Gastrocnemius medialis (tissue), 4 donors: ENCODE measurements around the gene FAM3C. TPM values are rescaled to one million over a fixed set of nuclear protein-coding genes. Genes with fewer than 3 reads are reported as not detected.

Experiments
- ATAC-seq, 2 donors: fragments of 150-250 bp; one replicate each; pipeline ENCODE4 v1.9.1; 2016
- DNase-seq, 2 donors: peaks; one replicate each; pipeline ENCODE4 v3.0.0-alpha.2; 2019
- H3K27ac ChIP-seq, 4 donors: fragments of 200-600 bp; sonication (generic); 1 replicate in 1 of 4; 2 replicates in 3 of 4; pipeline ENCODE4 v1.5.1; 2016 to 2018; ENCODE audit warnings: mild to moderate bottlenecking in 2 of 4, moderate library complexity in 1 of 4
- H3K27me3 ChIP-seq, 3 donors: fragments of 200-600 bp; sonication (generic) in 2 of 3; 1 replicate in 1 of 3; 2 replicates in 2 of 3; pipeline versions ENCODE4 v1.5.1 to v1.6.0; 2016 to 2019; ENCODE audit warnings: mild to moderate bottlenecking in 1 of 3, moderate library complexity in 1 of 3
- H3K36me3 ChIP-seq, 2 donors: fragments of 200-600 bp; sonication (generic) in 1 of 2; one replicate each; pipeline ENCODE4 v1.5.1; 2017 to 2018
- H3K4me1 ChIP-seq, 2 donors: fragments of 200-600 bp; sonication (generic) in 1 of 2; one replicate each; pipeline ENCODE4 v1.5.1; 2016 to 2017; ENCODE audit warnings: mild to moderate bottlenecking in 2 of 2
- H3K4me3 ChIP-seq, 4 donors: fragments of 200-600 bp; sonication (generic) in 3 of 4; 1 replicate in 1 of 4; 2 replicates in 3 of 4; pipeline ENCODE4 v1.5.1; 2016 to 2019; ENCODE audit warnings: mild to moderate bottlenecking in 2 of 4
- H3K9me3 ChIP-seq, 3 donors: fragments of 200-600 bp; sonication (generic) in 2 of 3; 1 replicate in 1 of 3; 2 replicates in 2 of 3; pipeline ENCODE4 v1.5.1; 2016 to 2019
- POLR2A ChIP-seq, 2 donors: fragments of 450-650 bp; IDR thresholded peaks; one replicate each; pipeline ENCODE4 v1.6.1; 2017; ENCODE audit warnings: antibody characterized with exemption in 2 of 2, mild to moderate bottlenecking in 2 of 2, moderate library complexity in 2 of 2
- in situ Hi-C, 4 donors: fragments of 200-750 bp; cut with MboI; loops; one replicate each; pipeline versions ENCODE4 v1.15.0 to v1.8.0; 2017; ENCODE audit warnings: low sequenced_read_pairs in 4 of 4
- intact Hi-C: fragments of 100-400 bp; cut with DNase I; formaldehyde crosslinking; loops from one replicate; pipeline ENCODE4 v1.15.1; 2023; ENCODE audit warnings: low total_unique reads
- total RNA-seq, 4 donors: library from RNA; depleted of rRNA; stranded (reverse); fragments of >200 nt; gene quantifications; one replicate each; pipeline versions ENCODE4 v1.1.0 to v1.2.3, GENCODE V29; 2016
- TF ChIP-seq, protein P1 (sequence below), 5 experiments: fragments of 450-650 bp in 3 of 5; fragments of 200-600 bp in 2 of 5; sonication (generic) in 2 of 5; IDR thresholded peaks in 4 of 5; conservative IDR thresholded peaks in 1 of 5; 1 replicate in 4 of 5; 2 replicates in 1 of 5; pipeline ENCODE4 v1.5.1; 2016 to 2019; ENCODE audit warnings: antibody characterized with exemption in 5 of 5, mild to moderate bottlenecking in 3 of 5, moderate library complexity in 3 of 5

Gene FAM3C
- total RNA-seq, 4 donors from 2014 or later, result 9.7 to 17.5 (median 13.2) TPM

DNA sequence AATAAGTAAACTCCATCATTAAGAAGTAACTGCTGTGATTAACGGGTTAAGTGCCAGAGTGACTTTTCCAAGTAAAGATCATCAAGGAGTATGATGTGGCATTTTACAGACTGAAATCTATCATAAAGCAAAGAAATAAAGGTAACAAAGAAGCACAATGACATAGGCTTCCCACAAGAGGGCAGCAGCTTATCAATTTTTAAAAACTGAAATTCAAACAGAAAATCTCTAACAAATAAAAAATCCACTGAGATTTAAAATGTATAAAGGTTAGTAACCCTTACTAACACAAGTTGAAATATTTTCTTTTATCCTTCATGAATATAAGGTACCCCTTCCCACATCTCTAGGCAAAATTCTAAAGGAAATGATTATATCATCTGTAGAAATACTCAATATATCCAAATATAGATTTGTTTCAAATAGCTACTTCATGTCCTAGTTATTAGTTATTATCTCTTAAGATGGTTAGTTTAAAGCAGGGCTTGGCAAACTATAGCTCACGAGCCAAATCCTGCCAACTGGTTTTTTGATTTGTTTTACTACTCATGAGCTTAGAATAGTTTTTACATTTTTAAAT, 29.2 kb downstream of the FAM3C start:
- intact Hi-C loops, result loop anchor here (1.0 kb wide), 1 partner anchor 180 kb away; no protein-coding TSS in a partner anchor
- Histone ChIP-seq H3K36me3 (no peaks in the 10 kb centered on the region), H3K27me3 (no peaks in the 10 kb centered on the region), H3K4me1 (no peaks in the 10 kb centered on the region), H3K9me3 (no peaks in the 10 kb centered on the region), H3K27ac (no peak overlapping the region), H3K4me3 (no peak overlapping the region)
- no peak for ATAC-seq
- in situ Hi-C loops, result loop anchor here (5.0 to 25.0 kb wide), 2 partner anchors 180 to 620 kb away; no protein-coding TSS in a partner anchor
- no peak for DNase-seq
- TF ChIP-seq POLR2A (IDR thresholded peaks at IDR 0.05), result no peak
- TF ChIP-seq, protein P1, sequence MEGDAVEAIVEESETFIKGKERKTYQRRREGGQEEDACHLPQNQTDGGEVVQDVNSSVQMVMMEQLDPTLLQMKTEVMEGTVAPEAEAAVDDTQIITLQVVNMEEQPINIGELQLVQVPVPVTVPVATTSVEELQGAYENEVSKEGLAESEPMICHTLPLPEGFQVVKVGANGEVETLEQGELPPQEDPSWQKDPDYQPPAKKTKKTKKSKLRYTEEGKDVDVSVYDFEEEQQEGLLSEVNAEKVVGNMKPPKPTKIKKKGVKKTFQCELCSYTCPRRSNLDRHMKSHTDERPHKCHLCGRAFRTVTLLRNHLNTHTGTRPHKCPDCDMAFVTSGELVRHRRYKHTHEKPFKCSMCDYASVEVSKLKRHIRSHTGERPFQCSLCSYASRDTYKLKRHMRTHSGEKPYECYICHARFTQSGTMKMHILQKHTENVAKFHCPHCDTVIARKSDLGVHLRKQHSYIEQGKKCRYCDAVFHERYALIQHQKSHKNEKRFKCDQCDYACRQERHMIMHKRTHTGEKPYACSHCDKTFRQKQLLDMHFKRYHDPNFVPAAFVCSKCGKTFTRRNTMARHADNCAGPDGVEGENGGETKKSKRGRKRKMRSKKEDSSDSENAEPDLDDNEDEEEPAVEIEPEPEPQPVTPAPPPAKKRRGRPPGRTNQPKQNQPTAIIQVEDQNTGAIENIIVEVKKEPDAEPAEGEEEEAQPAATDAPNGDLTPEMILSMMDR (IDR thresholded peaks at IDR 0.05 in 4 of 5, conservative IDR thresholded peaks at IDR 0.05 in 1 of 5), result peak; percentile 45 to 73 (median 70)

DNA sequence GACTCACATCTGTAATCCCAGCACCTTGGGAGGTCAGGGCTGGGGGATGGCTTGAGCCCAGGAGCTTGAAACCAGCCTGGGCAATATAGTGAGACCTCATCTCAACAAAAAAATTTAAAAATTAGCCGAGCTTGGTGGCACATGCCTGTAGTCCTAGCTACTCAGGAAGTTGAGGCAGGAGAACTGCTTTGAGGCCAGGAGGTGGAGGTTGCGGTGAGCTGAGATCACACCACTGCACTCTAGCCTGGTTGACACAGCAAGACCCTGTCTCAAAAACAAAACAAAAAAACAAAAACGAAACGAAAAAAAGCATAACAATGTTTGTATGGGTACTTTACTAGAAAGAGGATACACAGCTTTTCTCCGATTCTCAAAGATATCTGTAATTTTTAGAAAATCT, 35.5 kb downstream of the FAM3C start:
- ATAC-seq (no peak), DNase-seq (no peak)
- no peak for TF ChIP-seq POLR2A (IDR thresholded peaks at IDR 0.05)
- TF ChIP-seq, protein P1 (IDR thresholded peaks at IDR 0.05 in 4 of 5, conservative IDR thresholded peaks at IDR 0.05 in 1 of 5), result no peak
- peaks cover 0 to 23% of the 10 kb centered on the region in 2 donors for H3K36me3 ChIP-seq
- H3K4me1 ChIP-seq, result no peaks in the 10 kb centered on the region
- in situ Hi-C loops (loop anchor here in 1 of 4 donors (25.0 kb wide), 1 partner anchor 627 kb away; no protein-coding TSS in a partner anchor), intact Hi-C loops (no loop called here)
- no peaks in the 10 kb centered on the region for H3K27me3 ChIP-seq
- no peaks in the 10 kb centered on the region for H3K9me3 ChIP-seq
- H3K4me3 ChIP-seq, result no peak overlapping the region
- no peak overlapping the region for H3K27ac ChIP-seq

DNA sequence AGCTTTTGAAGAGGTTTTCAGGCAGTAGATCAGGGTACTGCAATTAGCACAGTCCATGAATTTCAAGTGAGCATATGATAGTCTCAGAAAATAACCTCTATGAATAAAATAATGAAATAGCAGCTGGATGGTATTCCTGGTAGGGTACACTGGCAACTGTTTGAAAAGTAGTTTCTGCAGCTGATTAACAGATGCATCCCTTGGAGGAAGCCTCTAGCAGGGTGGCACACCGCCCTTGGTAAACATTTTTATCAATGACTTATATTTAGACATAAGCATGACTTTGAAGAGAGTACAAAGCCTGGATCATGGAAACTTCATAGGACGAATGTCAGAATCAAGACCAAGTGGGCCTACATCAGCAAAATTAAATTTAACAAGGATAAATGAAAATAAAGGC, 40.5 kb downstream of the FAM3C start:
- DNase-seq (no peak), ATAC-seq (no peak)
- Histone ChIP-seq H3K27me3 (no peaks in the 10 kb centered on the region), H3K4me3 (no peak overlapping the region), H3K4me1 (no peaks in the 10 kb centered on the region), H3K36me3 (peaks cover 0 to 16% of the 10 kb centered on the region in 2 donors), H3K27ac (no peak overlapping the region), H3K9me3 (no peaks in the 10 kb centered on the region)
- in situ Hi-C loops, result loop anchor here in 1 of 4 donors (25.0 kb wide), 1 partner anchor 632 kb away; no protein-coding TSS in a partner anchor
- TF ChIP-seq, protein P1 (IDR thresholded peaks at IDR 0.05 in 4 of 5, conservative IDR thresholded peaks at IDR 0.05 in 1 of 5), result no peak
- TF ChIP-seq POLR2A (IDR thresholded peaks at IDR 0.05), result no peak
- intact Hi-C loops, result no loop called here

DNA sequence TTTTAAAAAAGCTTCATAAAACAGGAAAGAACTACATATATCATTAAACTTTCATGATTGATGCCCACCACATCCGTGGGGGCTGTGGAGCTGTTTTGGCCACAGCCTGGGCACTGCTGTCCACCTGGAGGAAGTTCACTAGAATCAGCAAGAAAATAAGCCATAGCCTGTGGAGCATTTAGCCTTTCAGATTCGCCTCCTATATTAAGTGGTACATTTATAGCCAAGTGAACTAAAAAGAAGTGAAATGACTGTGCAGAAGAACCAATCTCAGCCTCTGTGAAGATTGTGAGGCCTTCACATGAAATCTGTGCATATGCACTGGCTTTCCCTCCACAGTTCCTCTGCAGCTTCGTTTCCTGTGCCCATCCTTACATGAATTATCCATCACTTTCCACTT, 43.8 kb downstream of the FAM3C start:
- H3K4me3 ChIP-seq, result no peak overlapping the region
- DNase-seq (no peak), ATAC-seq (no peak)
- H3K36me3 ChIP-seq, result peaks cover 0 to under 1% of the 10 kb centered on the region in 2 donors
- no peaks in the 10 kb centered on the region for H3K4me1 ChIP-seq
- H3K9me3 ChIP-seq, result no peaks in the 10 kb centered on the region
- in situ Hi-C loops (loop anchor here in 1 of 4 donors (25.0 kb wide), 1 partner anchor 635 kb away; no protein-coding TSS in a partner anchor), intact Hi-C loops (no loop called here)
- no peaks in the 10 kb centered on the region for H3K27me3 ChIP-seq
- no peak overlapping the region for H3K27ac ChIP-seq
- TF ChIP-seq, protein P1 (IDR thresholded peaks at IDR 0.05 in 4 of 5, conservative IDR thresholded peaks at IDR 0.05 in 1 of 5), result no peak
- TF ChIP-seq POLR2A (IDR thresholded peaks at IDR 0.05), result no peak
